HG02588 (cell line): ENCODE measurements around the gene MT1HL1.

Experiments
- ATAC-seq: cut with Tn5 transposase; IDR thresholded peaks from one replicate; pipeline ENCODE4 v1.9.1; 2021; ENCODE audit warnings: mild to moderate bottlenecking, moderate library complexity; ENCODE audit not compliant: unreplicated experiment

The MT1HL1 gene

DNA sequence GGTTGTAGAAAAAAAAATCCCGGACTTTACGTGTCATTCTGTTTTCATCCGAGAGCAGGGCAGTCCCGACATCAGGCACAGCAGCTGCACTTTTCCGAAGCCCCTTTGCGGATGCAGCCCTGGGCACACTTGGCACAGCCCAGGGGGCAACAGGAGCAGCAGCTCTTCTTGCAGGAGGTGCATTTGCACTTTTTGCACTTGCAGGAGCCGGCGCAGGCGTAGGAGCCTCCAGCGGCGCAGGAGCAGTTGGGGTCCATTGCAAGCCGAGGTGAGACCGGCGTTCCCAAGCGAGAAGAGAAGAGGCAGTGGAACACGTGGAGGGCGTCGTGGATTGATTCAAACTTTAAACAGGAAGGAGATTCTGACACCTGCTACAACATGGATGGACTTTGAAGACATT lies at the start of gene MT1HL1:
MT1HL1 (minus strand) TSS at position 326 of the 400 bp plus-strand sequence; CDS start at position 257, 69 bp downstream.
- ATAC-seq = no peak

DNA sequence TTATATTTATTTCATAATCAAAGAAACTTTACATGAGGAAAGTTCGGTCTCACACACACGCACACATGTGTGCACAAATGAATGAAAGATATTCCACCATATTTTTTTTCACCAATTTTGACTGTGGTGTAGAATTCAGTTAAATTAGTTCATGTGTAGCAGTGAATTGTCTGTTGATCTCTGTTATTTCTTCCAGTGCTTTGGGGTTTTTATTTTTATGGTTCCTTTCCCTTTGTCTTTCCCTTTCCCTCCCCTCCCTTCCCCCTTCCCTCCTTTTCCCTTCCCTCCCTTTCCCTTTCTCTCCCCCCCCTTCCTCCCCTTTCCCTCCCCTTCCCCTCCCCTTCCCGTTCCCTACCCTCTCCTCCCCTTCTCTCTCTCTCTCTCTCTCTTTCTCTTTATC lies 46.7 kb upstream of the MT1HL1 start:
- no peak for ATAC-seq

DNA sequence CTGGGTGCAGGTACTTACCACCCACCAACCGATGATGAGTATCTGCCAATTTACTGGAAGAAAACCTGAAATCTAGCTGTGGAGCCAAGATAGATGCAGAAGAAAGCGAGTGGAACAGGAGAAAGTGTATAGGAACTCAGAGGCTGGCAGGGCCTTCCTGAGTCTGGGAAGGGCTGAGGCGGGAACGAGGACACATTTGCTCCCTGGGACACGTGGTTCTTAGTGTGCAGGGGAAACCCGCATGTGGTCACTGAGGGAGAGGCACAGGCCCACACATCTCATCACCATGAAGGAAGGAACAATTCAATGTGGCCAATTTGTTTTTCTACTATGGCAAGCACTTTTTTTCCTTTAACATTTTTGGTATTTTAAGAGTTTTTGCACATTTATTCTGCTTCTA lies 45.9 kb upstream of the MT1HL1 start:
- no peak for ATAC-seq

DNA sequence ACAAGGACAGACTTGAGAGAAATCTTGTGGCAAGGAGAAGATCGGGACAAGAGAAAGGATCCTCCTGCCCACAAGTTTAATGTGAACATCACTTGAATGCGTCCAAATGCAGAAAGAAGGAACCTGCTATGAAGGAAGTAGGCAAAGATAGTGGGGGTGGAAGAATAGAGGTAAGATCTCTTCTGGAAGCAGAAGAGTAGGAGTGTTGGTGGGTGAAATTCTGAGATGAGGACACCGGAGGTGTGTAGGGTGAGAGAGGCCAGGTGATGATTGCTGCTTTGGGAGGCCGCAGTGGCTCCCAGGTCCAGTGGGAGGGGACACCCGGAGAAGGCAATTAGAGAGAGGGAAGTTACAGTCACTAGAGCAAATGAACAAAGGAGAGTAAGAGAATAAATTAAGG lies 44.6 kb upstream of the MT1HL1 start:
- no peak for ATAC-seq

DNA sequence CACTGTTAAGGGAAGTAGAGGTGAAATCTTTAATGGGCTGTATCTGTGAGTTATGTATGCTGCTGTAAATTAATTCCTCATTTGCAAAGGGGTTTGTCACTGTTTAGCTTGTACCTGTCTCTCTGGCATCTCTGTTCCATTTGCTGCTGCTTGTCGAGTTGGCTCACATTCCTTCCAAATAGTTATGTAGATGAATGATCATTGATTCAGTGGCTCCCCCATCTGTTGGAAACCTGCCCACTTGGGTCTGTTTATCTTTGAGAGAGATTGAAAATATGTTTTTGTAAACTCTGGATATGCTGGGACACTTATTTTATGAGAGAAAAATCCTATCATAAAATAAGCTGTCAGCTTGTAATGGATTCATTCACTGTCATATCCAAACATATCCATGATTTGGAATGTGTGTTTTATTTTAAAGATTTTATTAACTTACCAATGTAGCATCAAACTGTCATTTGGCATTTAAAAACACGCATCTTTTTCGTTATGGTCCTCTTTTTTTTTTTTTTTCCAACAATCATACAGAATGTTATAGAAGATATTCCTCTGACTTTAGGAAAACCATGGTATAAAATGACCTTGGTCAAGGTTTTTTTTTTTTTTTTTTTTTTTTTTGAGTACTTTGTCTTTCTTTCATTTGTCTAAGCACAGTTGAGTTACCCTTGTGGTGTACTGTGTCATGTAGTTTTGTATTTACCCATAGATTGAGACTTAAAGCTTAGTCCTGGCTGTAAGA lies 41.2 kb upstream of the MT1HL1 start:
- ATAC-seq = no peak

DNA sequence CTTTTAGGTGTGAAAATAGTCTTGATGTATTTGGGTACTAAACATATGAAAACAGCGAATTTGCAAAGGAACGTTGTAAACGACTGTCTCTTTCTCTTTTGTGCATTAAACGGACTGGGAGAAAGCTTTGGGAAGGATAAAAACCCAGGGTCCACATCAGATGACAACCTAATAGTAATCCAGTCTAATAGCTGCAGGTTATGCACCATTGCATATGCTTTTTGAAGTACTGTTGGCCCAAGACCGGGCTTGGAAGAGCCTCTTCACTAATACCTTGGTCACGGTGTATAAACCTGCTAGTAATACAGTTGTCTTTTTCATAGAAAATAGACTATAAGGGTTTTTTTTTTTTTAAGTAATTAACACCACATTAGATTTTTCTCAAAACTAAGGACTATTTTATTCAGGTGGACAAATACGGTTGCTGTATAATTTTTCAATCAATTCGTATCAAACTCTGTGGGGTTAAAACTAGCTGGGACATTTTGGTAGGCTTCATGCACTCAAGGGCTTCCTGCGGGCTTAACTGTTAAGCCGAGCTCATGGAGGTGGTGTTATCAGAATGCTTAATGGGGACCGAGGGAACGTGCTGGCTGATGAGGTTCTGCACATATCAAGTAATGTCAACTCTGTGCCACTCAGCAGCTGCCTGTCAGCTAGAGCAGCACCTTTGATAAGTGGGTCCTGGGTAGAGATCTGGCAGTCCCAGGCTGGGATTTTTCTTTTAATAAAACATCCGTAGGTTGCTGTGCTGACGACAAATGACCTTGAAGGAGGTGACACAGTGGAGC lies 39.8 kb upstream of the MT1HL1 start:
- ATAC-seq = no peak

DNA sequence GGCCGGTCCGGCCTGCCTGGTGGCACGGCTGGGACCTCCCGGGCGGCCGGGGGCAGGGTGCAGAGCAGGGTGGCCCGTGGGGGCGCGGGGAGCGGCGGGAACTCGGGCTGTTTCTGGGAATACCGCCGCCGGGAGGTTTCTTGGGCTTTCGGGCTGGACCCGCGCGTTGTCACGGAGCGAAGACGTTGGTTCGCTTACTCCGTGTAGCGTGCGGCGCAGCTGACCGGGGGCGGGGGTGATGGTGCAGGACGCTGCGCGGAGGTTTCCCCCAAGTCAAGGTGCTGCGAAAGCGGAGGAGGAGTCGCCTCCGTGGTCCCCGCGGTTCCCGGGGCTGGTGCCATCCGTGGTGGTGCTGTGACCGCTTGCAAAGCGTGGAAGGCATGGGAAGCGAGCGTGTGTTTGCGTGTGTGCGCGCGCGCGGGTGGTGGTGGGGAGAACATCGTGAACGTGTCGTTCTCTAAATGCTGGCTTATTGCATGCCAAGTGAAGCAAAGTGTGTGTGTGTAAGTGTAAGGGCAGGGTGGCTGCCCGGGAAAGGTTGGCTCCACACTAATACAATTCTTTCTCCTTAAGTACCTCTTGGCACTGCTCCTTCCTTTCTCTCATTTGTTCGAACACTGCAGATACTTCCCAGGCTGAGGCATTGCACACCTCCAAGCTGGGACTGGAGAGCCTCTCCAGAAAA lies 38.8 kb upstream of the MT1HL1 start:
- no peak for ATAC-seq

DNA sequence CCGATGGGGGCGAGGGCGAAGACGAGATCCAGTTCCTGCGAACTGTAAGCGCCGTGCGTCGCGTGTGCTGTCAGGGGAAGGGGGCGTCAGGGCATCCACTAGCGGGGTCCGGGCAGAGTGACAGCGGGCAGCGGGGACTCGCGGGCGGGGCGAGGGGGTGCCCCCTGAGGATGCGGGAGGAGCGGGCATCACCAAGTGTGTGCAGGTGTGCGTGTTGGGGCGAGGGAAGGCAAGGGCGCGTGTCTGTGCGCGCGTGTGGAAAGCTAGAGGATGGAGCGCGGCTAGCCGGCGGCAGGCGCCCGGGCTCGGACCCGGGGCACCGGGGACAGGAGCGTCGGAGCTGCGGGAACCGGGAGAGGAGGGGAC lies 38.3 kb upstream of the MT1HL1 start:
- no peak for ATAC-seq

DNA sequence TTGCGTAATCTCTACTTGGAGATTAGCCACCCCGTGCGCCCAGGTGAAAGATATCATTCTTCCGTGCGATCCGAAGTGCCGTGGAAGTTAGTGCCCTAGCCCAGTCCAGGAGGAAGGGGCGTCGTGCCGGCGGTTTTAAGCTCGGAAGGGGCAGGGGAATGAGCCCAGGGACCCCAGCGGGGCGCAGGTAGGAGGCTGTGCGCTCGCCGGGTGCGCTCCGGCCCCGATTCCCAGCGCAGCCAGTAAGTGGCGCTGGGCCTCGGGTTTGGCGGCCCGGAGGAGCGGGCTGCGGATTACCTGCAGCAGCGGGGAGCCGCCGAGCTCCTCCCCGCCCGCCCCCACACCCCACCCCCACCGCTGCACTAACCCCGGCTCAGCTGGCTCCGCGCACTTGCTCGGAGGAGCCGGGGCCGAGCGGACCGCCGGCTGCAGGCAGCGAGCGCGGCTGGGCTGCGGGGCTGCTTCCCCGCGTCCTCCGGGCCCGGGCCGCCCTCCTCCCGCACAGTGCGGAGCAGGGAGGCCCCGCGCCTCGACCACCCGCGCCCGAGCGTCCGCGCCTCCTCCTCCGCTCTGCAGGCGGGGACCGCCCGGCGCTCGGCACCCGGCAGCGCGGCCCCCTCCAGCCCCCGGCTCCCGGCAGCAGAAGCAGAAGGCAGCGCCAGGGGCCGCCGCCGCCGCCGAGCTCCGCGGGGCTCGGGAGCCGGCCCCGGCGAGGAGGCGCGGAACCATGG lies 37.7 kb upstream of the MT1HL1 start, which contains the start of gene RYR2:
RYR2 (plus strand) TSS at position 390 of the 731 bp plus-strand sequence; CDS start at position 728, 338 bp downstream.
- ATAC-seq = no peak

DNA sequence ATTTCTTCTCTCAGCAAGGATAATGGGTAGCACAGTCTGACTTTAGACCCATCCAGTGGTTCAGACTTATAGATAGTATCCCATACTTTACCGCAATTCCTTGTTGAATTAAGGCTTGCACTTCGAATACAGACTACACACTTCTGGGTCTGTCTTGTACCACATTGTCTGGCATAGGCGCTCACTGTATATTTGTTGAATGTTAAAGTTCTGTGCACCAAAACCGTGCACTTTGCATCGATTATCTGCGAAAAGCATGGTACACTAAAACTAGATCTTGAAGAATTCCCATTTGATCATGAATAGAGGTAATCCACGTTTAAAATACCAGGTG lies 37.2 kb upstream of the MT1HL1 start:
- no peak for ATAC-seq

DNA sequence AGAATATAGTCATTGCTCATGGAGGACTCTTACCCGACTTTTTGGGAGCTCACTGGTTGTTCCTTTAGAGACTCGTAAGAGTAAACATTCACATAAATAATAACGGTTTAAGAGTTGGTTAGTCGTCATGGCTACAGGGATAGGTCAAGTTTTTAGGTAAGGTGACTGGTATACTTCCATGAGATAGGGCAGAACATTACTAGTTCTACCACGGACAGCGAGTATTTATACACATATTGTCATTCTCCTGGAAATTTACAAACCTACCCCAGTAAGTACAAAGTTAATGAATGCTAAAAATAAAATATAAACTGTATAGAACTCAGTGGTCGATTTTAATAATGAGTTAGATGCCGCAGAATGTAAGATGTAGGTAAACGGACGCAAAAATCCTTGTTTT lies 36.6 kb upstream of the MT1HL1 start:
- ATAC-seq = no peak

DNA sequence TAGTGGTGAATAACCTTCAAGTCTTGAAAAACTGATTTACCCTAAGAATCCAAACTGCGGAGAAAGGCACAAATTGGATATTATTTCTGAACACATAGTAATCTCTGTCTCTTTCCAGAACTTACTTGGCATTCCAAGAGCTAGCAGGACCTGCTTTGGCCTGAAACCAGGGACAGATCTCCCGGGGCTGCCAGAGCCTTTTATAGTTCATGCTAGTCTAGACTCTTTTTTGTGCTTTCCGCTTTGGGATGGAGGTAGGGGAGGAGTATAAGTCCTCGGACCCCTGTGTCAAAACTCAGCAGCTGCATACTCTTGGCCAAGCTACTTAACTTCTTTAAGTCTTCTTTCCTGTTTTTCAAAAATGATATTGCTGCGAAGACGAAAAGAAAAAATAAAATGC lies 34.0 kb upstream of the MT1HL1 start:
- no peak for ATAC-seq

DNA sequence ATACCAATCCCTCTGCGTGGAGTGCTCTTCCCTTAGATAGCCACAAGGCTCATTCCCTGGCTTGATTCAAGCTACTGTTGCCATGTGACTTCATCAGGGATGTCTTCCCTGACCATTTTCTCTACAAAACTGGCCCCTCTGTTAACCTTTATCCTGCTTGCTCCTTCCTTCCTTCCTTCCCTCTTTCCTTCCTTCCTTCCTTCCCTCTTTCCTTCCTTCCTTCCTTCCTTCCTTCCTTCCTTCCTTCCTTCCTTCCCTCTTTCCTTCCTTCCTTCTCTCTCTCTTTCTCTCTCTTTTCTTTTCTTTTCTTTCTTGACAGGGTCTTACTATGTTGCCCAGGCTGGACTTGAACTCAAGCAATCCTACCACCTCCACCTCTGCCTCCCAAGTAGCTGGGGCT lies 31.5 kb upstream of the MT1HL1 start:
- no peak for ATAC-seq

DNA sequence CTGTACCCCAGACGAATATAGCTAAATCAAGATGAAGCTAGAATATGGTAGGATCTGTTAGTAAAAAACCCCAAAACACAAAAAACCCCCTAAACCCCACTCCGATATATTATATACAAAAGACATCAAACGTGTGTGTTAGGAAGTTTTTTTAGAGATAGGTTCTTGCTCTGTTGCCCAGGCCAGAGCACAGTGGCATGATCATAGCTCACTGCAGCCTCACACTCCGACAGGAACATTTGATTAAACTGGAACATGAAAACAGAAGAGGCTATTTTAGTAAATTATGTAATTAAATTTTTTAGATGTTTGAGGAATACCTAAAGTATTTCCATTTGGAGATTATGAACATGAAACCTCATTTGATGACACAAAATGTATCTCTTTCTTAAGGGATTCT lies 29.6 kb upstream of the MT1HL1 start:
- no peak for ATAC-seq

DNA sequence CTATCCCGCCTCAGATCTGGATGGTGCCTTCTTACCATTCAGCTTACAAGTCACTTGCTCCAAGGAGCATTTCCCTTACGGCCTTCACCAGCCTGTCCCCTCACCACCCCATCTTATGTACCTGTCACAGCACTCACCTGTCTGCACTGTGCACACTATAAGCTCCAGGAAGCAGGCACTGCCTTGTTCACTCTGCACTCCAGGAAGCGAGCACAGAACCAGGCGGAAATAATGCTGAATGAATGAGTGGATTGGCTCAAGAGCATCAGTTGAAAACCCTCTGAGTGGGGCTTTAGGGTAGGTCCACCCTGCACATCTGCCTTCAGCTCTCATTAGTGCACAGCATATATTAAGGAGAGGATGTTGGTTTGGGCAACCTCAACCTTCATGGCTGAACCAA lies 28.8 kb upstream of the MT1HL1 start:
- ATAC-seq = no peak

DNA sequence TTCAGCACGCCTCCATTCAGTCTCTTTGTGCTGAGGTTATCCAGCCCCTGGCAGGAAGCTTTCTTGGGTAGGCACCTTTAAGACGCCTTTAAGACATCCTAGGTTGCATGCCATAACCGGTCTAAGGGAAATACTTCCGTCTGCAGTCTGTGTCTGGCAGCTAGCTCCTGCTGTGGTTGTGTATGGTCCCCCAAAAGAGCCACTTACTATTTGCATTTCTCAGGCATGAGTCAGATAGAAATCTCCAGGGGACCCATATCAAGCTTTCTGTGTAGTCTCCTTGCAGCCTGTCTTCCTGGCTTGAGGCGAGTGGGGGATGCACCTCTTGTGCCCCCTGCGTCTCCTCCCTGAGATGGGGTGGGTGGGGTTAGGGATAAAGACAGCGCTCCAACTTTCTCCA lies 27.8 kb upstream of the MT1HL1 start:
- ATAC-seq = peak; percentile 71

DNA sequence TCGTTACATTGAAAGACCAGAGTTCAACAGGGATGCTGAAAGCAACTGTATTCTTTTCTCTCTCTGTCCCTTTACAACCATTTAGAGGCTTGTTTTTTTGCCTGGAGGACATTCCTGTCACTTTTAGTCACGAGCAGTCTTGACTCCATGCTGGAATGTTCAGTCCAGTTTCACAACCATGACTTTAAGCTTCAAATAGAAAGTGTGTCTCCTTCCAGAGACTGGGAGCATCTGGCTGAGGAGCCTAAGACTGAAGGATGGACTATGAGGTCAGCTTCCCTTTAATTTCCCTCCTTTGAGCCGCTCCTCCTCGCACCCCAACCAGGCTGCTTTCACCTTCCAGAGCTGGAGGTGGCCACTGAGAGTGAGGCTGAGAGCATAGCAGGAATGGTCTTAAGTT lies 27.2 kb upstream of the MT1HL1 start:
- ATAC-seq = no peak

DNA sequence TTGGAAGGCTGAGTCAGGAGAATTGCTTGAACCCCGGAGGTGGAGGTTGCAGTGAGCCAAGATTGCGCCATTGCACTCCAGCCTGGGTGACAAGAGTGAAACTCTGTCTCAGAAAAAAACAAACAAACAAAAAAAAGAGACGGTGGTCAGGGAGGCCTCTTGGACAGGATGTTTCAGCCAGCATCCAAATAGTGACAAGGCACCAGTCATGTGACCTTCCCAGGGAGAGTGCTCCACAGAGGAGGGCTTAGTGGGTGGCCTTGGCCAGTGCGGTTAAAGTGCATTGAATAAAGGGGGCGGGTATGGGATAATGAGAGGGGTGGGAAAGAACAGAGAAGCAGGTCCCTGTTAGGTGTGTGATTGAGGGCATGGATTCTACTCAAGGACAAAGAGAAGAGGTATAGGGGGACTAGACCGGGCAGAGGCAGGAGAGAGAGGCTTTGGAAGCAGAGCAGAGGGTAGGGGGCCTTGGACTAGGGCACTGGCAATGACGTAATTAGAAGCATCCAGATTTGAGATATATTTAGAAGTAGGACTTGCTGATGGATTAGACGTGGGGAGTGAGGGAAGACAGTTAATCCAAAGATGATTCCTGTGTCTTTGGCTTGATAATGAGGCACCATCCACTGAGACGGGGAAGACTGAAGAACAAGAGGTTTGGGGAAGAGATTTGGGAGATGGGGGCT lies 25.8 kb upstream of the MT1HL1 start:
- no peak for ATAC-seq

DNA sequence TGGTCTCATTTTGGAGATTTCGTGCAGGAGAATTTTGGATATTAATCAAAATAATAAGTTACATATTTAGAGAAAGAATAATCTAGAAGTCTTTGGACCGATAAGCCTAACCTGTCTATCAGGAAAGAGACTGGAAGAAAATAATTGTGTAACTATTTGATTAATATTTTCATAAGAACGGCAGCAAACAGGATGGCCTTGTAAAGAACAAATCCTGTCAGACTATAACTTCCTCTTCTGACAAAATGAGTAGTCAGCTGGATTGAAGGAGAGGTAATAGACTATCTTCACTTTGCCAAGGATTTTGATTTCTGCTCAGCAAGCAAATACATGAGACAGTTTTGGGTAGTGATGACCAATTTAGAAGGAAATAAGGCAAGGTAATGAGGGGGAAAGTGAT lies 25.0 kb upstream of the MT1HL1 start:
- no peak for ATAC-seq

DNA sequence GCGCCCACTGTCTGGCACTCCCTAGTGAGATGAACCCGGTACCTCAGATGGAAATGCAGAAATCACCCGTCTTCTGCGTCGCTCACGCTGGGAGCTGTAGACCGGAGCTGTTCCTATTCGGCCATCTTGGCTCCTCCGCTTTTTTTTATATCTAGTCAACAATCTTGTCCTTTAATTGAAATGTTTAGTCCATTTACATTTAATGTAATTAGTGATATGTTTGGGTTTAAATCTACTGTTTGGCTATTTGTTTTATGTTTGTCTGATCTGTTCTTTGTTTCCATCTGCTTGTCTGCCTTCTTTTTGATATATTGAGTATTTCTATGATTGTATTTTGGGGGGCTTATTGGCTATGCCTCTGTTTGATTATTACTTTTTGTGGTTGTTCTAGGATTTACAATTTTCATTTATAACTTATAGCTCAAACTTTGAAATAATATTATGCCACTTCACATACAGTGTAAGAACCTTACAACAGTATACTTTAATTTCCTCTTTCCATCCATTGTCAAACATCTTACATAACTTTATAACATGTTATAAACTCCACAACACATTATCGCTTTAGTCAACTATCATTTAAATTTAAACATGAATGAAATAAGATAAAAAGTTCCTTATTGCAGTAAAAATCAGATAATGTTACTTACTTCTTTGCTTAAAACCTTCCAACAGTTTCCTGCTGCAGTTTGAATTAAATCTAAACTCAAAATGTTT lies 21.3 kb upstream of the MT1HL1 start:
- ATAC-seq = no peak
